Measurements from ENCODE around the gene ARHGAP35.

DNA sequence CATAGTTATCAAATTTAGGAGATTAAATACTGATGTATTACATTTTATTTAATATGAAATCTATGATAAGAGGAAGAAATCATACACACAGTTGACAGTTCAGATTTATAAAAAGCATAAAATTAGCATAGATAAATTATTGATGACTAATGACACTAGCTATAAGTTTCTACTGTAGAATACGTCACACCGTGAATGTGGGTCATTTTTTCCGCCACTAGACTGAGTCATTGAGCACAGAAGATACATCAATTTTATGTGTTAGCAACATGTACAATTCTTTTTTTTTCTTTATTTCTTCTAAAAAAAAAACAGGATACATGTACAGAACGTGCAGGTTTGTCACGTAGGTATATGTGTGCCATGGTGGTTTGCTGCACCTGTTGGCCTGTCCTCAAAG is 32.3 kb upstream of the ARHGAP35 start:
- TF ChIP-seq POLR2AphosphoS5 (IDR thresholded peaks at IDR 0.05), result no peak
- TF ChIP-seq POLR2A (IDR thresholded peaks at IDR 0.05), result no peak
- TF ChIP-seq, protein P1, sequence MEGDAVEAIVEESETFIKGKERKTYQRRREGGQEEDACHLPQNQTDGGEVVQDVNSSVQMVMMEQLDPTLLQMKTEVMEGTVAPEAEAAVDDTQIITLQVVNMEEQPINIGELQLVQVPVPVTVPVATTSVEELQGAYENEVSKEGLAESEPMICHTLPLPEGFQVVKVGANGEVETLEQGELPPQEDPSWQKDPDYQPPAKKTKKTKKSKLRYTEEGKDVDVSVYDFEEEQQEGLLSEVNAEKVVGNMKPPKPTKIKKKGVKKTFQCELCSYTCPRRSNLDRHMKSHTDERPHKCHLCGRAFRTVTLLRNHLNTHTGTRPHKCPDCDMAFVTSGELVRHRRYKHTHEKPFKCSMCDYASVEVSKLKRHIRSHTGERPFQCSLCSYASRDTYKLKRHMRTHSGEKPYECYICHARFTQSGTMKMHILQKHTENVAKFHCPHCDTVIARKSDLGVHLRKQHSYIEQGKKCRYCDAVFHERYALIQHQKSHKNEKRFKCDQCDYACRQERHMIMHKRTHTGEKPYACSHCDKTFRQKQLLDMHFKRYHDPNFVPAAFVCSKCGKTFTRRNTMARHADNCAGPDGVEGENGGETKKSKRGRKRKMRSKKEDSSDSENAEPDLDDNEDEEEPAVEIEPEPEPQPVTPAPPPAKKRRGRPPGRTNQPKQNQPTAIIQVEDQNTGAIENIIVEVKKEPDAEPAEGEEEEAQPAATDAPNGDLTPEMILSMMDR (IDR thresholded peaks at IDR 0.05), result no peak
